NT2/D1 (cell line): ENCODE results near the gene DTNB.

Experiments
- YY1 ChIP-seq: IDR thresholded peaks from 2 replicates; pipeline ENCODE4 v1.6.1; 2011; ENCODE audit not compliant: insufficient read length, insufficient read depth
- ZNF274 ChIP-seq: IDR thresholded peaks from 2 replicates; pipeline ENCODE4 v1.6.1; 2011; ENCODE audit warnings: mild to moderate bottlenecking, low read depth, low read length

DNA sequence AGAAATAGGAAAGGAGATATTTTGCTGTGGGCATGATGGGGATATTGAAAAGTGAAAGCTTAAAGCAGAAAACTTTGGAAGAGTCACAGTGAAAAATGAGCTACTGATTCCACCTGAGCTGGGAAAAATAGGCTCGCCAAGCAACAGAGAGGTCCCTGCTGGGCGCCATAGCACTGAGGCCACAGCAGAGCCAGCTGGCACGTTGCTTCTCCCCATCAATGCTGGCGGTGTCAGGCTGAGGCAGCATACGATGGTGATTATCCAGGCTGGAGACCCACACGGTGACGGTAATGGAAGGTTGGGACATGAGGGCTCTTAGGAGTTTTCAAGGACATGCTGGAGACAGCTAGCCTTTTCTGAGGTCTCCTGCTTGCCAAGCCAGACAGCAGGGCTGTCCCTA lies 25.8 kb upstream of the DTNB start:
- TF ChIP-seq YY1 (no peak), ZNF274 (no peak)
